Lower leg skin (tissue), 4 donors: ENCODE measurements around the gene ZNF573. TPM values are rescaled to one million over a fixed set of nuclear protein-coding genes. Genes with fewer than 3 reads are reported as not detected.
"Not testable (repeated sequence)": the region's sequence is repeated elsewhere in the genome, so short reads cannot be mapped to it uniquely, and the experiment has no call there.

ENCODE experiments used
- DNase-seq, 2 donors: peaks; one replicate each; pipeline ENCODE4 v3.0.0-alpha.2; 2019; ENCODE audit warnings: low spot score in 2 of 2
- H3K4me3 ChIP-seq: fragments of 200-600 bp; sonication (generic); 2 replicates; pipeline ENCODE4 v1.5.1; 2017; ENCODE audit warnings: mild to moderate bottlenecking, low read depth; ENCODE audit not compliant: poor library complexity, severe bottlenecking
- CTCF ChIP-seq, 3 donors: fragments of 450-650 bp; IDR thresholded peaks; one replicate each; pipeline ENCODE4 v1.5.1; 2016; ENCODE audit warnings: antibody characterized with exemption in 3 of 3, mild to moderate bottlenecking in 3 of 3, moderate library complexity in 2 of 3
- POLR2A ChIP-seq, 2 donors: fragments of 450-650 bp; IDR thresholded peaks; one replicate each; pipeline ENCODE4 v1.6.1; 2016 to 2017; ENCODE audit warnings: antibody characterized with exemption in 2 of 2, mild to moderate bottlenecking in 1 of 2, moderate library complexity in 1 of 2
- WGBS, 2 donors: methylation state at CpG; one replicate each; pipeline ENCODE4 v1.1.5; 2018; 5-methylcytosine and 5-hydroxymethylcytosine counted together
- intact Hi-C: fragments of 100-400 bp; cut with DNase I; formaldehyde crosslinking; loops from one replicate; pipeline ENCODE4 v1.15.0; 2023; ENCODE audit warnings: low total_unique reads
- total RNA-seq, 4 donors: library from RNA; depleted of rRNA; stranded (reverse); fragments of >200 nt; gene quantifications; one replicate each; pipeline ENCODE4 v1.1.0, GENCODE V29; 2016

Gene ZNF573
- total RNA-seq, 4 donors from 2014 or later: 3.9 to 9.4 (median 6.4) TPM

GRCh38 chr19:37790244-37790925 is 11.0 kb upstream of the ZNF573 start:
- DNase-seq: no peak
- 39 to 63% methylated on average over 46 of the region's 46 CpGs for whole genome bisulfite sequencing, 2 donors
- intact Hi-C loops: no loop called here
- TF ChIP-seq POLR2A (IDR thresholded peaks at IDR 0.05) (no peak), CTCF (IDR thresholded peaks at IDR 0.05) (no peak)
- no peak overlapping the region for H3K4me3 ChIP-seq

- no peak for TF ChIP-seq CTCF (IDR thresholded peaks at IDR 0.05)
- no peak for TF ChIP-seq POLR2A (IDR thresholded peaks at IDR 0.05)
- intact Hi-C loops: no loop called here
- WGBS, 2 donors: 10 to 15% methylated on average over 7 of the region's 7 CpGs
- no peak for DNase-seq
- peak overlapping the region; percentile 82 for H3K4me3 ChIP-seq
Measured at GRCh38 chr19:37778613-37779126, 716 bp downstream of the ZNF573 start.

- intact Hi-C loops: no loop called here
- no peak overlapping the region for H3K4me3 ChIP-seq
- TF ChIP-seq POLR2A (IDR thresholded peaks at IDR 0.05) (no peak), CTCF (IDR thresholded peaks at IDR 0.05) (no peak)
- no peak for DNase-seq
- WGBS, 2 donors: 97 to 98% methylated on average over 1 of the region's 1 CpG
Measured at GRCh38 chr19:37770985-37771384, 8.4 kb downstream of the ZNF573 start.

- no peak overlapping the region for H3K4me3 ChIP-seq
- DNase-seq: no peak
- 94 to 100% methylated on average over 1 of the region's 1 CpG for WGBS, 2 donors
- no peak for TF ChIP-seq CTCF (IDR thresholded peaks at IDR 0.05)
- no peak for TF ChIP-seq POLR2A (IDR thresholded peaks at IDR 0.05)
- intact Hi-C loops: no loop called here
Measured at GRCh38 chr19:37763488-37763887, 15.9 kb downstream of the ZNF573 start.

- 97 to 99% methylated on average over 4 of the region's 4 CpGs for WGBS, 2 donors
- H3K4me3 ChIP-seq, DNase-seq, intact Hi-C loops: not testable (repeated sequence)
Measured at GRCh38 chr19:37757683-37758082, 21.7 kb downstream of the ZNF573 start.

- no peak overlapping the region for H3K4me3 ChIP-seq
- intact Hi-C loops: no loop called here
- TF ChIP-seq POLR2A (IDR thresholded peaks at IDR 0.05) (no peak), CTCF (IDR thresholded peaks at IDR 0.05) (no peak)
- WGBS, 2 donors: 78 to 86% methylated on average over 5 of the region's 5 CpGs
- no peak for DNase-seq
Measured at GRCh38 chr19:37738371-37738770, 41.0 kb downstream of the ZNF573 start.
